ENCODE measurements around the gene LEFTY1.

LEFTY1 gene

DNA sequence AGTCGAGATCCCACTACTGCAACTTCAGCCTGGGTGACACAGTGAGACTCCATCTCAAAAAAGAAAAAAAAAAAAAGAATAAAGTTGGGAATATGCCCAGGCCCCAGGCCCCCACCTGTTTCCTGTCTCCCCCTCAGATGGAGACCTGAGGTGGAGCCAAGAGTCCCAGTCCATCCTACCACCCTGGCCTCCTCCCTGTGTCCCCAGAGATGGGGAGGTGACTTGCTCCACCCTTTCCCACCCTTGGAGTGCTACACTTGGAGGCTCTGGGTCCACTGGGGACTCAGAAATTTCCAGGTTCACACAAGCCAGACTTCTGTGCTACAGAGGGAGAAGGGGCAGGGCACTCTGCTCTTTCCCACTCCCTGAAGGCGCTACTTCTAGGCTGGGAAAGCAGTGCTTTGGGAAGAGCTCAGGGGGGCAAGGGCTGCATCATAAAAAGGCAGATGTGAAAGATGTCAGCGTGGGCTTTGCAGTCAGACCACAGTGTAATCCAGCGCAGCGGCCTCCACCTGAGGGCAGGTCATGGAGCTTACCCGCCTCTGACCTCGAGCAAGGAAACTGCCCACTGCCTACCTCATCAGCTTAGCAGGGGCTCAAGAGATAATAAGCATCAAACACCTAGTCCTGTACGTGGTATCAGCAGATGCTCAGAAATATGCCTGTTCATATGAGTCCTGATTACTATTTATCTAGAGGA, 20.2 kb downstream of the LEFTY1 start:
- TF ChIP-seq CEBPB (IDR thresholded peaks at IDR 0.05) (no peak), EGR1 (IDR thresholded peaks at IDR 0.05) (no peak), ZBTB7A (IDR thresholded peaks at IDR 0.05; ENCODE audit: low read depth) (no peak), NFIC (IDR thresholded peaks at IDR 0.05) (no peak), YY1 (IDR thresholded peaks at IDR 0.05; ENCODE audit: low read depth) (no peak), EP300 (IDR thresholded peaks at IDR 0.05; ENCODE audit: borderline replicate concordance) (no peak), CREB1 (IDR thresholded peaks at IDR 0.05; ENCODE audit: low read depth) (no peak), RAD21 (IDR thresholded peaks at IDR 0.05; ENCODE audit: low read depth) (no peak), TAF1 (IDR thresholded peaks at IDR 0.05; ENCODE audit: low read depth) (no peak), TCF12 (IDR thresholded peaks at IDR 0.05; ENCODE audit: low read depth) (no peak), TEAD4 (IDR thresholded peaks at IDR 0.05) (no peak), FOXM1 (IDR thresholded peaks at IDR 0.05; ENCODE audit: borderline replicate concordance, low read depth) (no peak)
- TF ChIP-seq, protein P1, sequence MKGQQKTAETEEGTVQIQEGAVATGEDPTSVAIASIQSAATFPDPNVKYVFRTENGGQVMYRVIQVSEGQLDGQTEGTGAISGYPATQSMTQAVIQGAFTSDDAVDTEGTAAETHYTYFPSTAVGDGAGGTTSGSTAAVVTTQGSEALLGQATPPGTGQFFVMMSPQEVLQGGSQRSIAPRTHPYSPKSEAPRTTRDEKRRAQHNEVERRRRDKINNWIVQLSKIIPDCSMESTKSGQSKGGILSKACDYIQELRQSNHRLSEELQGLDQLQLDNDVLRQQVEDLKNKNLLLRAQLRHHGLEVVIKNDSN (IDR thresholded peaks at IDR 0.05), result no peak
- TF ChIP-seq, protein P2, sequence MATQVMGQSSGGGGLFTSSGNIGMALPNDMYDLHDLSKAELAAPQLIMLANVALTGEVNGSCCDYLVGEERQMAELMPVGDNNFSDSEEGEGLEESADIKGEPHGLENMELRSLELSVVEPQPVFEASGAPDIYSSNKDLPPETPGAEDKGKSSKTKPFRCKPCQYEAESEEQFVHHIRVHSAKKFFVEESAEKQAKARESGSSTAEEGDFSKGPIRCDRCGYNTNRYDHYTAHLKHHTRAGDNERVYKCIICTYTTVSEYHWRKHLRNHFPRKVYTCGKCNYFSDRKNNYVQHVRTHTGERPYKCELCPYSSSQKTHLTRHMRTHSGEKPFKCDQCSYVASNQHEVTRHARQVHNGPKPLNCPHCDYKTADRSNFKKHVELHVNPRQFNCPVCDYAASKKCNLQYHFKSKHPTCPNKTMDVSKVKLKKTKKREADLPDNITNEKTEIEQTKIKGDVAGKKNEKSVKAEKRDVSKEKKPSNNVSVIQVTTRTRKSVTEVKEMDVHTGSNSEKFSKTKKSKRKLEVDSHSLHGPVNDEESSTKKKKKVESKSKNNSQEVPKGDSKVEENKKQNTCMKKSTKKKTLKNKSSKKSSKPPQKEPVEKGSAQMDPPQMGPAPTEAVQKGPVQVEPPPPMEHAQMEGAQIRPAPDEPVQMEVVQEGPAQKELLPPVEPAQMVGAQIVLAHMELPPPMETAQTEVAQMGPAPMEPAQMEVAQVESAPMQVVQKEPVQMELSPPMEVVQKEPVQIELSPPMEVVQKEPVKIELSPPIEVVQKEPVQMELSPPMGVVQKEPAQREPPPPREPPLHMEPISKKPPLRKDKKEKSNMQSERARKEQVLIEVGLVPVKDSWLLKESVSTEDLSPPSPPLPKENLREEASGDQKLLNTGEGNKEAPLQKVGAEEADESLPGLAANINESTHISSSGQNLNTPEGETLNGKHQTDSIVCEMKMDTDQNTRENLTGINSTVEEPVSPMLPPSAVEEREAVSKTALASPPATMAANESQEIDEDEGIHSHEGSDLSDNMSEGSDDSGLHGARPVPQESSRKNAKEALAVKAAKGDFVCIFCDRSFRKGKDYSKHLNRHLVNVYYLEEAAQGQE (IDR thresholded peaks at IDR 0.05; ENCODE audit: low read depth), result no peak
- TF ChIP-seq, protein P3, sequence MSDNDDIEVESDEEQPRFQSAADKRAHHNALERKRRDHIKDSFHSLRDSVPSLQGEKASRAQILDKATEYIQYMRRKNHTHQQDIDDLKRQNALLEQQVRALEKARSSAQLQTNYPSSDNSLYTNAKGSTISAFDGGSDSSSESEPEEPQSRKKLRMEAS (IDR thresholded peaks at IDR 0.05), result no peak

DNA sequence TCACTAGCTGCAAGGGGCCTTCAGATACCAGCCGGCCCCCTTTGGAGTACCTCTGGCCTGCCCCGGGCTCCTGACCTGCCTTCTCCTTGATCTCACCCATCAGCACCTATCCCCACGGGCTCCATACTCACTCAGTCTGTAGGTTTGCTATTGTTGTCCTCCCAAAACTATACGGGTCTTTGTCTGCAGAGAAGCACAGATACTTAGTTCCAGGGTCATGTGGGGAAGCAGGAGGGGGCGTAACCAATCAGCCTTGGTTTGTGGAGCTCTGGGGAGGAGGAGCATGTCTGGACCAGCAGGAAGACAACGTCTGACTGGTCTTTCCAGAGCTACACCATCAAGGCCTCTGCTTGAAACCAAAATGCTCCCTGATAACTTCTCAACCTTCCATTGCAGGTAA, 22.0 kb downstream of the LEFTY1 start:
- no peak for TF ChIP-seq EP300 (IDR thresholded peaks at IDR 0.05; ENCODE audit: borderline replicate concordance)
- TF ChIP-seq YY1 (IDR thresholded peaks at IDR 0.05; ENCODE audit: low read depth), result no peak
- TF ChIP-seq TEAD4 (IDR thresholded peaks at IDR 0.05), result no peak
- no peak for TF ChIP-seq RAD21 (IDR thresholded peaks at IDR 0.05; ENCODE audit: low read depth)
- TF ChIP-seq FOXM1 (IDR thresholded peaks at IDR 0.05; ENCODE audit: borderline replicate concordance, low read depth), result no peak
- no peak for TF ChIP-seq TCF12 (IDR thresholded peaks at IDR 0.05; ENCODE audit: low read depth)
- TF ChIP-seq, protein P1 (IDR thresholded peaks at IDR 0.05), result no peak
- TF ChIP-seq, protein P3 (IDR thresholded peaks at IDR 0.05), result no peak
- TF ChIP-seq, protein P2 (IDR thresholded peaks at IDR 0.05; ENCODE audit: low read depth), result no peak
- TF ChIP-seq TAF1 (IDR thresholded peaks at IDR 0.05; ENCODE audit: low read depth), result no peak
- TF ChIP-seq NFIC (IDR thresholded peaks at IDR 0.05), result no peak
- no peak for TF ChIP-seq EGR1 (IDR thresholded peaks at IDR 0.05)
- no peak for TF ChIP-seq CEBPB (IDR thresholded peaks at IDR 0.05)

DNA sequence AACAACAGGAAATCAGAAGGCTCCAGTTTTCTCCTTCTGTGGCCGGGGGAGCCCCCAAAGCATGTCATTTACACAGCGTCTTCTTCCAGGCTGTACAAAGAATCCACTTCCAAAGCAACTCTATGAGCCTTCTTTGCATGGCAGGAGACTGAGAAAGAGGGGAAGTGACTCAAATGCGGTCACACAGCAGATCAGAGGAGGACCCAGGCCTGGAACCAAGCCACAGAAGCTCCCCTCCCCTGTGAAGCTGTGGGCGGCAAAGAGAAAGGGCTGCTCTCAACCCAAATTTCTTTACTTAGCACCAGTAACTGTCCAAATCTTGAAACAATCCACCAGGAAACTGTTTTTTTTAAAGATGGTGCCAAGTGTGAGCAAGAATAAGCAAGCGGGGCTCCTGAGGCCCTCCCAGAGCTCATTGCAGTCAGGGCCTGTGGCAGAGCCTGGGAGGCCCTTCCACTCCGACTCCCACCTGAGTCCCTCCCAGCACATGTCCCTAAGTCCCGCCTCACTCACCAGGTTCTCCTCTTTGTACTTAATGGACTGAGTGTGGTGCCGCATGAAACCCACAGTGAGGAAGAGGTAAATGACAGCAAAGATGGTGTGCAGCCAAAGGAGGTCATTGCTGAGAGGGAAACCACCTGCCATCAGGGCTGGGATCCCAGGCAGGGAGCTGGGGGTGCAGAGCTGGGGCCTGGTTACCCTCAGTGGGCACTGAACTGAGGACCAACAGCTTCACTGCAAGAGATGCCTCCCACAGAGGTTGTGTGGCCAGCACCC, 22.7 kb downstream of the LEFTY1 start:
- no peak for TF ChIP-seq TAF1 (IDR thresholded peaks at IDR 0.05; ENCODE audit: low read depth)
- TF ChIP-seq TCF12 (IDR thresholded peaks at IDR 0.05; ENCODE audit: low read depth), result no peak
- no peak for TF ChIP-seq EGR1 (IDR thresholded peaks at IDR 0.05)
- TF ChIP-seq CEBPB (IDR thresholded peaks at IDR 0.05), result no peak
- TF ChIP-seq RAD21 (IDR thresholded peaks at IDR 0.05; ENCODE audit: low read depth), result no peak
- TF ChIP-seq, protein P3 (IDR thresholded peaks at IDR 0.05), result no peak
- no peak for TF ChIP-seq TEAD4 (IDR thresholded peaks at IDR 0.05)
- TF ChIP-seq, protein P1 (IDR thresholded peaks at IDR 0.05), result no peak

DNA sequence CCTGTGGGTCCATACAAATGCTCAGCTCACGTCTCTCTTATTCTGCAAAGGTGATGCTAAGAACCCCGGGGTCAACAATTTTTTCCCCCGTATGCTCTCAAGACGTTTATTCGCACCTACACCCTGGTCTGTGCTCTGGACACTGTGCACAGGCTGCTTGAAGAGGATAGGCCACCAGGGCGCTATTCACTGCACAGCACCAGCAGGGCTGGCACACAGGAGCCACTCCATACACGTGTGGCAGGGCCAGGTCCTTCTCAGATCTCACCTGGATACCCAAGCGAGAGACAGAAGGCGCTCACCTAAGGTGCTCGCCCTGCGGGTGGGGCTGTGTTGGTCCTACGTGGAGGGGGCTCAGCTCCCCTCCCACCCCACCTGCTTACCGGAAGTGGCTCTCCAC, 23.4 kb downstream of the LEFTY1 start:
- TF ChIP-seq TCF12 (IDR thresholded peaks at IDR 0.05; ENCODE audit: low read depth), result no peak

DNA sequence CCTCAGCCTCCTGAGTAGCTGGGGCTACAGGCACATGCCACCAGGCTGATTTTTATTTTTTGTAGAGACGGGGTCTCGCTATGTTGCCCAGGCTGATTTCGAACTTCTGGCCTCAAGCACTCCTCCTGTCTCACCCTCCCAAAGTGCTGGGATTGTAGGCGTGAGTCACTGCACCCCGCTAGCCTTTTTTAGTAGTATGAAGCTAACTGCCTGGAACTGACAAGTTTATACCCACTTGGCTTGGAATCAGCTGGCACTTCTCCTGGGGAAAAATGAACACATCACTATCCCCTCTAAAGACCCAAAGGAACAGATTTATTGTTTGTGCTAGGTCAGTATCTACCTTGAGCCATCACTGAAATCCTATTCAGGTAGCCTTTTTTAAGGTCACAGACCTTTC, 25.8 kb downstream of the LEFTY1 start:
- TF ChIP-seq, protein P2 (IDR thresholded peaks at IDR 0.05; ENCODE audit: low read depth), result no peak
- TF ChIP-seq RAD21 (IDR thresholded peaks at IDR 0.05; ENCODE audit: low read depth), result no peak
- no peak for TF ChIP-seq YY1 (IDR thresholded peaks at IDR 0.05; ENCODE audit: low read depth)
- peak; percentile 56; the same call in 1 of the 2 replicates for TF ChIP-seq NFIC (IDR thresholded peaks at IDR 0.05)
- no peak for TF ChIP-seq CEBPB (IDR thresholded peaks at IDR 0.05)

All from Ishikawa (cell line).